HL-60/S4 treated with phorbol 12-myristate 13-acetate at 8.2 ng/mL for 4 days and 3 days (cell line): Measurements from ENCODE around the gene XPO4.
"Not testable (repeated sequence)": the region's sequence is repeated elsewhere in the genome, so short reads cannot be mapped to it uniquely, and the experiment has no call there.

Experiments used
- in situ Hi-C: fragments of 300-500 bp; cut with MboI; formaldehyde crosslinking; loops from 2 replicates; pipeline ENCODE4 v1.15.0; 2022; ENCODE audit warnings: low sequenced_read_pairs

Gene XPO4

GRCh38 chr13:20894245-20894644 lies 8.3 kb downstream of the XPO4 start:
- in situ Hi-C loops = no loop called here

GRCh38 chr13:20891768-20892167 lies 10.8 kb downstream of the XPO4 start:
- in situ Hi-C loops = no loop called here

GRCh38 chr13:20891034-20891433 lies 11.5 kb downstream of the XPO4 start:
- in situ Hi-C loops = no loop called here

- in situ Hi-C loops = not testable (repeated sequence)
Observed at GRCh38 chr13:20890540-20890939, 12.0 kb downstream of the XPO4 start.

GRCh38 chr13:20882206-20882605 lies 20.3 kb downstream of the XPO4 start:
- in situ Hi-C loops = no loop called here

- in situ Hi-C loops = no loop called here
Observed at GRCh38 chr13:20877902-20878301, 24.6 kb downstream of the XPO4 start.

- in situ Hi-C loops = not testable (repeated sequence)
Observed at GRCh38 chr13:20876802-20877201, 25.7 kb downstream of the XPO4 start.

- in situ Hi-C loops = not testable (repeated sequence)
Observed at GRCh38 chr13:20874439-20874838, 28.1 kb downstream of the XPO4 start.

- in situ Hi-C loops = no loop called here
Observed at GRCh38 chr13:20873348-20873747, 29.2 kb downstream of the XPO4 start.

GRCh38 chr13:20870829-20871228 lies 31.7 kb downstream of the XPO4 start:
- in situ Hi-C loops = no loop called here

GRCh38 chr13:20869540-20869939 lies 33.0 kb downstream of the XPO4 start:
- in situ Hi-C loops = no loop called here

GRCh38 chr13:20867408-20867807 lies 35.1 kb downstream of the XPO4 start:
- in situ Hi-C loops = no loop called here

- in situ Hi-C loops = not testable (repeated sequence)
Observed at GRCh38 chr13:20861666-20862065, 40.9 kb downstream of the XPO4 start.

GRCh38 chr13:20860844-20861243 lies 41.7 kb downstream of the XPO4 start:
- in situ Hi-C loops = no loop called here

- in situ Hi-C loops = no loop called here
Observed at GRCh38 chr13:20856650-20857049, 45.9 kb downstream of the XPO4 start.

- in situ Hi-C loops = no loop called here
Observed at GRCh38 chr13:20851844-20852402, 50.6 kb downstream of the XPO4 start.

- in situ Hi-C loops = no loop called here
Observed at GRCh38 chr13:20848944-20849343, 53.6 kb downstream of the XPO4 start.

- in situ Hi-C loops = no loop called here
Observed at GRCh38 chr13:20848203-20848602, 54.3 kb downstream of the XPO4 start.

- in situ Hi-C loops = no loop called here
Observed at GRCh38 chr13:20847296-20847695, 55.2 kb downstream of the XPO4 start.

GRCh38 chr13:20843166-20843565 lies 59.4 kb downstream of the XPO4 start:
- in situ Hi-C loops = no loop called here

- in situ Hi-C loops = no loop called here
Observed at GRCh38 chr13:20840568-20840967, 62.0 kb downstream of the XPO4 start.

GRCh38 chr13:20833900-20834679 lies 68.5 kb downstream of the XPO4 start:
- in situ Hi-C loops = loop anchor here (10.0 kb wide), 1 partner anchor 329 kb away; no protein-coding TSS in a partner anchor
